ENCODE results near the gene AUNIP. TPM values are rescaled to one million over a fixed set of nuclear protein-coding genes. Genes with fewer than 3 reads are reported as not detected.

Gene AUNIP, protein sequence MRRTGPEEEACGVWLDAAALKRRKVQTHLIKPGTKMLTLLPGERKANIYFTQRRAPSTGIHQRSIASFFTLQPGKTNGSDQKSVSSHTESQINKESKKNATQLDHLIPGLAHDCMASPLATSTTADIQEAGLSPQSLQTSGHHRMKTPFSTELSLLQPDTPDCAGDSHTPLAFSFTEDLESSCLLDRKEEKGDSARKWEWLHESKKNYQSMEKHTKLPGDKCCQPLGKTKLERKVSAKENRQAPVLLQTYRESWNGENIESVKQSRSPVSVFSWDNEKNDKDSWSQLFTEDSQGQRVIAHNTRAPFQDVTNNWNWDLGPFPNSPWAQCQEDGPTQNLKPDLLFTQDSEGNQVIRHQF
- 17.7 TPM for polyA plus RNA-seq (2013, experiment 1 of 2)
- 17.8 TPM for polyA plus RNA-seq (2013, experiment 2 of 2)

DNA sequence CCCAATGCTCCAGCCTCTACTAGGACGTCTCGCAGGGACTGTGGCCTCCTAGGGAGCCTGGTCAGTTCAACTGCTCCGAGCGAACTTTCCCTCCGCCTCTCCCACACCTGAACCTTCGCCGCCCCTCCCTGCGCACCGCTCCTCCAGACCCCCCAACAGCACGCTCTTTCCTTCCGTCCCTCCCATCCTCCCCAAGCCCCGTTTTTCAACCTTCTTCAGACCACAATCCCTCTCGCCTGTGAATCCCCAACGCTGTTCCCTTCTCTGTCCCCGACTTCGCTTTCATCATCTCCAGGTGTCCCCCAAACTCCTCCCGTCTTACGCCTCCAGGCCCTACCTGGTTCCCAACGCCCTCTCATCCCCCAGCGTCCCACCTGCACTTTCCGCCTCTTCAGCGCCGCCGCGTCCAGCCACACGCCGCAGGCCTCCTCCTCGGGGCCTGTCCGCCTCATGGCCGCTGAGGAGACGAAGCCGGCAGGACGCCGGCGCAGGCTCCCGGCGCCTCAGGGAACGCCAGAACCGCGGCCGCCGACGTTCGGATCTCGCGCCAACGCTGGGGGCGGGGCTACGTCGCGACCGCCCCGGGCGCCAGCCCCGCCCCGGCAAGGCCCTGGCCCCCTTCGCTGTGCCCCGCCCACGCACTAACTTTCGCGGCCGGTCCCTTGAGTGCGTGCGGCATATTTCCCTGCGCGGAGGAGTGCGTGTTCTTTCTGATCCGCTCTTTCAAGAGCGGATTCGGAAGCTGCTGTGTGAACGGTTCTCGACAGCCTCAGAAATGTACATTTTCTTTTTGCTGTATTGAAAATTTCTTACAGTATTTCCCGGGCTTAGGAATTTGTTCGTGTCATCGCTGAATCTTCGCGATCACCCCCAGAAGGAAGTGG, at the start of gene AUNIP:
Gene AUNIP, minus strand, starts transcription at position 552 of the 884 bp plus-strand sequence. Its CDS starts 100 bp downstream, at position 452.
- no peak within 1 kb of the TSS for H4K8ac ChIP-seq (ENCODE audit: low read depth, low read length)
- H3K56ac ChIP-seq (ENCODE audit: low read length): peak within 1 kb of the TSS; percentile 99
- peak within 1 kb of the TSS; percentile 90 for H3K4me2 ChIP-seq (ENCODE audit: low read length)
- no peaks in the 10 kb centered on the region for H3K36me3 ChIP-seq (ENCODE audit: control insufficient read depth, insufficient read depth, low read length)
- WGBS (ENCODE audit: extremely low coverage, insufficient coverage, low lambda C conversion rate): no CpG with 5 or more reads among the region's 77 CpGs
- peak within 1 kb of the TSS; percentile 82 for H3K18ac ChIP-seq (ENCODE audit: low read length)
- peaks cover 6% of the 10 kb centered on the region for H3K79me1 ChIP-seq (ENCODE audit: low read length)
- H3K79me2 ChIP-seq (ENCODE audit: control insufficient read depth, insufficient read depth, low read length): peaks cover 23% of the 10 kb centered on the region
- H4K5ac ChIP-seq (ENCODE audit: low read length): no peak within 1 kb of the TSS
- peak within 1 kb of the TSS; percentile 87 for H3K4me3 ChIP-seq (ENCODE audit: low read length)
- H3K27me3 ChIP-seq (ENCODE audit: insufficient read depth, low read length, poor library complexity): no peaks in the 10 kb centered on the region
- H2BK5ac ChIP-seq (ENCODE audit: low read length): peak within 1 kb of the TSS; percentile 90
- peak within 1 kb of the TSS; percentile 54 for H3K27ac ChIP-seq (ENCODE audit: low read depth, low read length)
- peak within 1 kb of the TSS; percentile 19 for H2BK120ac ChIP-seq (ENCODE audit: low read depth, low read length)
- peak; percentile 90 for DNase-seq
- peak within 1 kb of the TSS; percentile 99 for H3K9ac ChIP-seq (ENCODE audit: low read length)
- no peak within 1 kb of the TSS for H2BK15ac ChIP-seq (replicated peaks; ENCODE audit: low read depth)
- peak within 1 kb of the TSS; percentile 32 for H2AK5ac ChIP-seq (ENCODE audit: low read length)
- H3K4ac ChIP-seq (ENCODE audit: low read depth, low read length): peak within 1 kb of the TSS; percentile 61
- H3K23ac ChIP-seq (ENCODE audit: low read length): peak within 1 kb of the TSS; percentile 92
- H3K4me1 ChIP-seq (ENCODE audit: control insufficient read depth, low read depth, low read length): no peaks in the 10 kb centered on the region

DNA sequence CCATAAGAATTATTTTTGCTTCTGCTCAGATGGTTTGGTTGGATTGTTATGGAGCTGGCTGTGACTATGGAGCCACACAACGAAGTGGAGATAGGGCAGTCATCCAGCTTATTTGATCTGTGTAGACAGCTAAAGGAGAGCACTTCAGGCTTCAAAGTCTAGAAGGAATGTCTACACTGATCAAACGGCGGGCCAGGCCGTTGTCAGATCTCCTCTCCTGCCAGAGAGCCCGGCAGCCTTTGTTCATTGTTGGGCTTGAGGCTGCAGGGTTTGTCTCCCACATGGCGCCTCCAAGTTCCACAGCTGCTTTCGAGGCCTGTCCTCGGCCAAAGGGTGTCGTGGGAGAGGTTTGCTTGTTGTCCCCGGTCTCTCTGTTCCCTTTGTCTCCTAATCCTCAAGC, 49.8 kb upstream of the AUNIP start:
- Histone ChIP-seq H4K5ac (ENCODE audit: low read length) (no peak overlapping the region), H3K27me3 (ENCODE audit: insufficient read depth, low read length, poor library complexity) (no peaks in the 10 kb centered on the region), H3K4me2 (ENCODE audit: low read length) (no peak overlapping the region), H3K23ac (ENCODE audit: low read length) (no peak overlapping the region), H3K56ac (ENCODE audit: low read length) (peak overlapping the region; percentile 54), H3K4ac (ENCODE audit: low read depth, low read length) (no peak overlapping the region), H2AK5ac (ENCODE audit: low read length) (no peak overlapping the region), H3K4me1 (ENCODE audit: control insufficient read depth, low read depth, low read length) (peaks cover 3% of the 10 kb centered on the region), H3K27ac (ENCODE audit: low read depth, low read length) (no peak overlapping the region), H3K79me1 (ENCODE audit: low read length) (no peaks in the 10 kb centered on the region), H3K36me3 (ENCODE audit: control insufficient read depth, insufficient read depth, low read length) (no peaks in the 10 kb centered on the region), H3K9ac (ENCODE audit: low read length) (no peak overlapping the region), H3K18ac (ENCODE audit: low read length) (no peak overlapping the region), H3K79me2 (ENCODE audit: control insufficient read depth, insufficient read depth, low read length) (peaks cover 11% of the 10 kb centered on the region), H2BK5ac (ENCODE audit: low read length) (no peak overlapping the region), H4K8ac (ENCODE audit: low read depth, low read length) (no peak overlapping the region), H2BK120ac (ENCODE audit: low read depth, low read length) (no peak overlapping the region), H2BK15ac (replicated peaks; ENCODE audit: low read depth) (no peak overlapping the region), H3K4me3 (ENCODE audit: low read length) (no peak overlapping the region)
- WGBS (ENCODE audit: extremely low coverage, insufficient coverage, low lambda C conversion rate): no CpG with 5 or more reads among the region's 10 CpGs
- DNase-seq: no peak

DNA sequence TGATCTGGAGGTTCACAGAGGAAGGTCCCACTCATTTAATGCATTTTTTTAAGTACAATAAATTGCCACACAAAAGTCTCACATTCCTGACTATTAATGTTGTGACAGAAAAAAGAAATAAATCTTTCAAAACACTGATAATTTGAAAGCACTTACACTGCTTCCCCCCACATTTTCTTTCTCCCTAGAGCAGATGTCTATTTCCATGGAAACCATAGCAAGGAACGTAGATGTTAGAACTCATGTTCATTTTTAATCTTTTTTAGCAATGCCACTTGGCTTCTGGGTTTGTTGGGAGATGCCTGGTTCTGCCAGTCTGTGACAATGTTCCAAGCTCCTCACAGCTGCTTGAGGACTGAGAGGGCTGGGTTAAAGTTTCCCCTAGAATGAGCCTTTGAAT, 48.9 kb upstream of the AUNIP start:
- Histone ChIP-seq H3K4me3 (ENCODE audit: low read length) (no peak overlapping the region), H4K8ac (ENCODE audit: low read depth, low read length) (no peak overlapping the region), H3K79me1 (ENCODE audit: low read length) (peaks cover 1% of the 10 kb centered on the region), H3K36me3 (ENCODE audit: control insufficient read depth, insufficient read depth, low read length) (no peaks in the 10 kb centered on the region), H2AK5ac (ENCODE audit: low read length) (no peak overlapping the region), H3K23ac (ENCODE audit: low read length) (no peak overlapping the region), H2BK15ac (replicated peaks; ENCODE audit: low read depth) (no peak overlapping the region), H3K4me1 (ENCODE audit: control insufficient read depth, low read depth, low read length) (peaks cover 3% of the 10 kb centered on the region), H3K27me3 (ENCODE audit: insufficient read depth, low read length, poor library complexity) (no peaks in the 10 kb centered on the region), H3K56ac (ENCODE audit: low read length) (no peak overlapping the region), H3K27ac (ENCODE audit: low read depth, low read length) (no peak overlapping the region), H3K79me2 (ENCODE audit: control insufficient read depth, insufficient read depth, low read length) (peaks cover 19% of the 10 kb centered on the region), H4K5ac (ENCODE audit: low read length) (no peak overlapping the region), H3K4ac (ENCODE audit: low read depth, low read length) (no peak overlapping the region), H3K9ac (ENCODE audit: low read length) (no peak overlapping the region), H2BK120ac (ENCODE audit: low read depth, low read length) (no peak overlapping the region), H2BK5ac (ENCODE audit: low read length) (no peak overlapping the region), H3K18ac (ENCODE audit: low read length) (no peak overlapping the region), H3K4me2 (ENCODE audit: low read length) (no peak overlapping the region)
- WGBS (ENCODE audit: extremely low coverage, insufficient coverage, low lambda C conversion rate): no CpG with 5 or more reads among the region's 1 CpG
- DNase-seq: no peak

DNA sequence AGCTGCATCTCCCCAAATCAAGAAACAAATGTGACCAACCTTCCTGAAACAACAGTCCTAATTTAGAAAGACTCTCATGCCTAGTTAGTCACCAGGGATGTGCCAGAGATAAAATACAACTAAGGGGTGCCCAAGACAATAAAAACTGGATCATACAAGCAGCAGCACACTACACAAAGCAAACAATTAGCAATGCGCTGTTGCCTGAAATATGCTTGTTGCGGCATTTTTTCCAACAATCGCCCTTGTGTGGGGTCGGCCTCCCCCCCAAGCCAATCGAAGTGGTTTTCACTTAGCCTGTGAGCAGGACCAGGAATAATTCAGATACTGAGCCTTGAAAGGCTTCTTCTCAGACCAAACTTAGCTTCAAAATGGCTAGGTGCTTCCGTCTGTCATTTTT, 48.3 kb upstream of the AUNIP start:
- Histone ChIP-seq H4K8ac (ENCODE audit: low read depth, low read length) (no peak overlapping the region), H3K18ac (ENCODE audit: low read length) (no peak overlapping the region), H3K36me3 (ENCODE audit: control insufficient read depth, insufficient read depth, low read length) (peaks cover 1% of the 10 kb centered on the region), H4K5ac (ENCODE audit: low read length) (no peak overlapping the region), H2AK5ac (ENCODE audit: low read length) (no peak overlapping the region), H2BK120ac (ENCODE audit: low read depth, low read length) (no peak overlapping the region), H3K79me1 (ENCODE audit: low read length) (peaks cover 4% of the 10 kb centered on the region), H3K27me3 (ENCODE audit: insufficient read depth, low read length, poor library complexity) (no peaks in the 10 kb centered on the region), H3K4me1 (ENCODE audit: control insufficient read depth, low read depth, low read length) (peaks cover 3% of the 10 kb centered on the region), H2BK15ac (replicated peaks; ENCODE audit: low read depth) (no peak overlapping the region), H3K23ac (ENCODE audit: low read length) (no peak overlapping the region), H3K27ac (ENCODE audit: low read depth, low read length) (no peak overlapping the region), H3K9ac (ENCODE audit: low read length) (no peak overlapping the region), H3K4me3 (ENCODE audit: low read length) (no peak overlapping the region), H3K4ac (ENCODE audit: low read depth, low read length) (no peak overlapping the region), H3K4me2 (ENCODE audit: low read length) (no peak overlapping the region), H3K56ac (ENCODE audit: low read length) (no peak overlapping the region), H2BK5ac (ENCODE audit: low read length) (no peak overlapping the region), H3K79me2 (ENCODE audit: control insufficient read depth, insufficient read depth, low read length) (peaks cover 22% of the 10 kb centered on the region)
- WGBS (ENCODE audit: extremely low coverage, insufficient coverage, low lambda C conversion rate): no CpG with 5 or more reads among the region's 6 CpGs
- DNase-seq: no peak

DNA sequence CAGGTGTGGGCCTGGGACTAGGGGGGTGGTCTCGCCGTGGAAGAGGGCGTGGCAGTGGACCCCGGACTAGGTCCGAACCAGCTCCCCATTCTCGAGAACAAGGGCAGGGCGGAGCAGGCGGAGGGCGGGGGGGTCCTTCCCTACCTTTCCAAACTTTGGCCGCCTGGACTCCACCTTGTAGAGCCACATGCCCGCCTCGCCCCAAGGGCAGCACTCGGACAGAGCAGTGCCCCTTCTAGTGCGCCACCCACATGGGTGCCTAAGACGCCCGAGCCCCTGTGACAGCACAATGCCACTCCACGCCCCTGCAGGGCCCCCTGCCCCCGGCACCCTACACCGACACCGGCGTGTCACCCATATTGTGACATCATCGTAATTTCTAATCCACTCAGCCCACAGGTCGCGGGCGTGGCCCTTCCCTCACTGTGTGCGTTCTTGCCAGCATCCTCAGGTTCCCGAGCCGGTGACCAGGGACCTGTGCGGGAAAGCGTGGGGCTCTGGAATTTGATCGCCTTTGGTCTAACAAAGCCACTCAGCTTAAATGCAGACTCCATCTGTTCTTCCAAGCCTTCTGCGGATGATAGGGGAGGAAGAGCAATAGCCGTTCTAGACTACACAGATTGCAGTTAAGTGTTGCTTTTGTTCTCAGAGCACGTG, 47.5 kb upstream of the AUNIP start:
- Histone ChIP-seq H3K18ac (ENCODE audit: low read length) (peak overlapping the region; percentile 53), H2BK15ac (replicated peaks; ENCODE audit: low read depth) (peak overlapping the region; percentile 20), H3K4me2 (ENCODE audit: low read length) (peak overlapping the region; percentile 0), H4K5ac (ENCODE audit: low read length) (no peak overlapping the region), H3K27me3 (ENCODE audit: insufficient read depth, low read length, poor library complexity) (no peaks in the 10 kb centered on the region), H3K4me3 (ENCODE audit: low read length) (peak overlapping the region; percentile 0), H3K23ac (ENCODE audit: low read length) (peak overlapping the region; percentile 85), H3K36me3 (ENCODE audit: control insufficient read depth, insufficient read depth, low read length) (peaks cover 4% of the 10 kb centered on the region), H4K8ac (ENCODE audit: low read depth, low read length) (peak overlapping the region; percentile 0), H3K27ac (ENCODE audit: low read depth, low read length) (no peak overlapping the region), H3K56ac (ENCODE audit: low read length) (peak overlapping the region; percentile 91), H3K79me1 (ENCODE audit: low read length) (peaks cover 7% of the 10 kb centered on the region), H2BK5ac (ENCODE audit: low read length) (no peak overlapping the region), H3K79me2 (ENCODE audit: control insufficient read depth, insufficient read depth, low read length) (peaks cover 25% of the 10 kb centered on the region), H2AK5ac (ENCODE audit: low read length) (no peak overlapping the region), H2BK120ac (ENCODE audit: low read depth, low read length) (no peak overlapping the region), H3K9ac (ENCODE audit: low read length) (peak overlapping the region; percentile 23), H3K4me1 (ENCODE audit: control insufficient read depth, low read depth, low read length) (peaks cover 3% of the 10 kb centered on the region), H3K4ac (ENCODE audit: low read depth, low read length) (peak overlapping the region; percentile 8)
- peak; percentile 53 for DNase-seq
- WGBS (ENCODE audit: extremely low coverage, insufficient coverage, low lambda C conversion rate): no CpG with 5 or more reads among the region's 34 CpGs

Data from mesendoderm (in vitro differentiated cells).